Naive thymus-derived CD4-positive, alpha-beta T cell (primary cell): Measurements from ENCODE around the gene APOA5. TPM values are rescaled to one million over a fixed set of nuclear protein-coding genes. Genes with fewer than 3 reads are reported as not detected.
A peak's percentile ranks its signal among the peaks of the same experiment; 100 is the strongest.

Experiments used
- ATAC-seq: fragments of 150-1000 bp; cut with Tn5 transposase; 2 replicates; pipeline ENCODE4 v1.10.0; 2021; ENCODE audit warnings: mild to moderate bottlenecking, moderate library complexity
- CTCF ChIA-PET: fragments of 350-600 bp; sonication (Branson Sonifier 250); formaldehyde crosslinking; loops from one replicate; lab custom pipeline; 2021; ENCODE audit warnings: antibody characterized with exemption; lab: Charles Lee
- POLR2A ChIA-PET: fragments of 350-600 bp; sonication (Branson Sonifier 250); formaldehyde crosslinking; loops from one replicate; lab custom pipeline; 2021; ENCODE audit warnings: antibody characterized with exemption, inconsistent platforms; lab: Charles Lee
- DNase-seq, 9 donors: peaks; one replicate each; pipeline versions ENCODE4 v3.0.0 to v3.0.0-alpha.2; 2020 to 2022; ENCODE audit warnings: mixed read lengths in 1 of 9
- H3K27ac ChIP-seq: one replicate; pipeline ENCODE4 v1.7.0; 2013; ENCODE audit warnings: mild to moderate bottlenecking, low read depth, low read length, moderate library complexity
- H3K27me3 ChIP-seq, 2 donors: one replicate each; pipeline ENCODE4 v1.7.0; 2013; ENCODE audit warnings: low read length in 2 of 2, mild to moderate bottlenecking in 2 of 2, moderate library complexity in 2 of 2; ENCODE audit not compliant: control insufficient read depth in 2 of 2, insufficient read depth in 2 of 2
- H3K36me3 ChIP-seq, 3 experiments: 1 replicate in 2 of 3; 2 replicates in 1 of 3; pipeline ENCODE4 v1.7.0; 2013; ENCODE audit warnings: low read length in 3 of 3, mild to moderate bottlenecking in 3 of 3, moderate library complexity in 1 of 3; ENCODE audit not compliant: insufficient read depth in 3 of 3, control insufficient read depth in 2 of 3
- H3K4me1 ChIP-seq, 2 donors: one replicate each; pipeline ENCODE4 v1.7.0; 2013; ENCODE audit warnings: low read length in 2 of 2, mild to moderate bottlenecking in 2 of 2, moderate library complexity in 1 of 2; ENCODE audit not compliant: control insufficient read depth in 2 of 2, insufficient read depth in 2 of 2
- H3K4me3 ChIP-seq: 2 replicates; pipeline ENCODE4 v1.7.0; 2013; ENCODE audit warnings: mild to moderate bottlenecking, low read length
- H3K9me3 ChIP-seq, 3 experiments: 1 replicate in 2 of 3; 2 replicates in 1 of 3; pipeline ENCODE4 v1.7.0; 2013; ENCODE audit warnings: low read length in 3 of 3; ENCODE audit not compliant: control insufficient read depth in 2 of 3
- H3K27ac Mint-ChIP-seq, 9 donors: one replicate each; pipeline ENCODE4 v1.8.0; 2020 to 2022; ENCODE audit warnings: mixed read lengths in 9 of 9, mild to moderate bottlenecking in 8 of 9, moderate library complexity in 5 of 9, inconsistent platforms in 2 of 9
- H3K27me3 Mint-ChIP-seq, 5 donors: one replicate each; pipeline ENCODE4 v1.8.0; 2021 to 2022; ENCODE audit warnings: mixed read lengths in 5 of 5, mild to moderate bottlenecking in 1 of 5
- H3K36me3 Mint-ChIP-seq, 5 donors: one replicate each; pipeline ENCODE4 v1.8.0; 2020 to 2022; ENCODE audit warnings: mixed read lengths in 5 of 5, mild to moderate bottlenecking in 3 of 5, inconsistent platforms in 1 of 5
- H3K4me1 Mint-ChIP-seq, 7 donors: one replicate each; pipeline ENCODE4 v1.8.0; 2020 to 2022; ENCODE audit warnings: mixed read lengths in 7 of 7, mild to moderate bottlenecking in 3 of 7, inconsistent platforms in 1 of 7
- H3K4me3 Mint-ChIP-seq, 10 donors: one replicate each; pipeline ENCODE4 v1.8.0; 2020 to 2022; ENCODE audit warnings: mild to moderate bottlenecking in 10 of 10, mixed read lengths in 10 of 10, moderate library complexity in 6 of 10, inconsistent platforms in 2 of 10
- H3K9me3 Mint-ChIP-seq, 11 donors: one replicate each; pipeline ENCODE4 v1.8.0; 2020 to 2022; ENCODE audit warnings: mixed read lengths in 11 of 11, mild to moderate bottlenecking in 4 of 11, inconsistent platforms in 1 of 11, moderate library complexity in 1 of 11
- intact Hi-C, 2 donors: fragments of 100-400 bp; cut with micrococcal nuclease; formaldehyde crosslinking; loops; one replicate each; pipeline ENCODE4 v1.15.1; 2023
- polyA plus RNA-seq, 2 donors: library from polyadenylated mRNA; unstranded; fragments of 300-500 nt; fragmentation: Illumina TruSeq; gene quantifications; one replicate each; pipeline ENCODE4 v1.2.3, GENCODE V29; 2021
- total RNA-seq, 6 experiments: library from RNA in 5 of 6; stranded (reverse) in 5 of 6; gene quantifications; 1 replicate in 5 of 6; 2 replicates in 1 of 6; pipeline ENCODE4 v1.2.3 and lab custom pipeline; 2021 to 2026

The APOA5 gene
- total and polyA plus RNA-seq, 7 experiments from 2014 or later: not detected

DNA sequence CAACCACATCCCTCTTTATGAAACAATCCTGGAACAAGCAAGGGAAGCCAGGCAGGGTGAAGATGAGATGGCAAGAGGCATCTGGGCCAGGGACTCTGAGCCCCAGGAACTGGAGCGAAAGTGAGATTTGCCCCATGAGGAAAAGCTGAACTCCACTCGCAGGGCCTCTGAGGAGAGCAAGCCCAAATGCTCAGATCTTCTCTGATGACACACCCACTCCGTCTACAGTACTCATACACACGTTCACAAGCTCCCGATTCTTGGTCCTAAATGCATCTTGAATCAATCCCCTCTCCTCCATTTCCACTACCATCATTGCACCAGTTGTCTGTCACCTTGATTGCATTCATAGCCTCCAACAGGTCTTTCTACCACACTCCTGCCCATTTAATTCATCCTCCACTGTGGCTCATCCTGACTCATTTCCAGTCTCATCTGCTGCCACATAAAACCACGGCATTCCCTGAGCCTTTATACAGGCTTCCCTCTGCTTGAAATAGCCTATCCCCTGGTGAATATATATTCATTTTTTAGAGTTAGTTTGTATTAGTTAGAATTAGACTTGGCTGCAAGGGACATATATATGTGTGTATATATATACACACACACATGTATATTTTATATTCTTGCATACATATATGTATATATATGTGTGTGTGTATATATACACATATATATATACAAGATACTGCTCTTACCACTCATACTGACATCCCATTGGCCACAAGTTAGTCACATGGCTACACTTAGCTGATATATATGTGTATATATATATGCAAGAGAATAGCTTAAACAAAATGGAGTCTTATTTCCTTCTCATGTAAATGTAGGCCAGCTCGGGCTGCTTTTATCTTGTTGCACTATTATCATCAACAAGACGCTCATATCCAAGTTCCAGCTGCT lies 1.4 kb upstream of the APOA5 start:
- H3K27ac Mint-ChIP-seq: peak overlapping the region in 1 of 9 donors; percentile 13
- peaks cover 0 to 1% (median 0%) of the 10 kb centered on the region in 11 donors for H3K9me3 Mint-ChIP-seq

DNA sequence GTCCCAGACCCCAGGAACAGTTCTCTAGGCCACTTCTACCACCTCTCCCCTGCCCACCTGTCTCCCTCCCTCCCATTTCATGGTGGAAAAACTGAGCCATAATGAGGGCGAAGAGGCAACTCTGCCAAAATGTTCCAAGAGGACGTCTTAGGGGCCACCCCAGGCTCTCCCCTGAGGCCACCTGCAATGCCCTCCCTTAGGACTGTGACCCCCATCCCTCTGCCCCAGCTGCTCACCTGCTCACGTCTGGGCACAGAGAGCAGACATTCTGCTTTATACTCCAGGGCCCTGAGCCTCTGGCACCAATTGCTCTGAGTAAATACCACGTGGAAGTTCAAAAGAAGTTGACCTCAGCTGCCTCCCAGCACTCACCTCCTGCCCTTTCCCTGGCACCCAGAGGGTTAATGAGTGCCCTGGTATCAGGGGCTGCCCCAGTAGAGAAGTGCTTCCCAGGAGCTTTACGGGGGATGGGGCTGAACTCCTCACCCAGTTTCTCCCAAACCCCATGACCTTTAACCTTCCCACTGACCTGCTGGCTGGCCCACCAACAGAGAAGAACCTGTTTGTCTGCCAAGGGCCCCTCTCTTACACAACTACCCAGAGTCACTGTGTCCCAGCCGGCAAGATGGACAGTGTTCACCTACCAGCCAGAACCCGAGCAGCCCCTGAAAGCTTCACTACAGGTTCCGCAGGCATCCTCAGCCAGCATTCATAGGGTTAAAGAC lies 627 bp upstream of the APOA5 start:
- H3K9me3 ChIP-seq: no peaks in the 10 kb centered on the region
- intact Hi-C loops: no loop called here
- peaks cover 0 to 4% (median 0%) of the 10 kb centered on the region in 11 donors for H3K9me3 Mint-ChIP-seq

More for the DNA sequence above, 1.4 kb upstream of the APOA5 start:
- H3K4me3 ChIP-seq: no peak overlapping the region
- ChIA-PET CTCF (interaction anchor here (0.8 to 5.8 kb wide), 5 partner anchors 43 to 316 kb away, joined by 3 to 66 read pairs (median 6); partner anchors contain the start of gene APOA1), POLR2A (no interaction called here)
- peaks cover 10 to 21% (median 16%) of the 10 kb centered on the region in 7 donors for H3K4me1 Mint-ChIP-seq
- no peaks in the 10 kb centered on the region for H3K27me3 ChIP-seq
- no peak overlapping the region for H3K4me3 Mint-ChIP-seq
- no peaks in the 10 kb centered on the region for H3K9me3 ChIP-seq
- no peak for ATAC-seq
- intact Hi-C loops: no loop called here
- no peak overlapping the region for H3K27ac ChIP-seq
- no peak for DNase-seq
- no peaks in the 10 kb centered on the region for H3K36me3 ChIP-seq
- peaks cover 0 to 8% (median 0%) of the 10 kb centered on the region in 5 donors for H3K27me3 Mint-ChIP-seq
- H3K4me1 ChIP-seq: peaks cover 3 to 13% of the 10 kb centered on the region in 2 donors
- H3K36me3 Mint-ChIP-seq: no peaks in the 10 kb centered on the region

DNA sequence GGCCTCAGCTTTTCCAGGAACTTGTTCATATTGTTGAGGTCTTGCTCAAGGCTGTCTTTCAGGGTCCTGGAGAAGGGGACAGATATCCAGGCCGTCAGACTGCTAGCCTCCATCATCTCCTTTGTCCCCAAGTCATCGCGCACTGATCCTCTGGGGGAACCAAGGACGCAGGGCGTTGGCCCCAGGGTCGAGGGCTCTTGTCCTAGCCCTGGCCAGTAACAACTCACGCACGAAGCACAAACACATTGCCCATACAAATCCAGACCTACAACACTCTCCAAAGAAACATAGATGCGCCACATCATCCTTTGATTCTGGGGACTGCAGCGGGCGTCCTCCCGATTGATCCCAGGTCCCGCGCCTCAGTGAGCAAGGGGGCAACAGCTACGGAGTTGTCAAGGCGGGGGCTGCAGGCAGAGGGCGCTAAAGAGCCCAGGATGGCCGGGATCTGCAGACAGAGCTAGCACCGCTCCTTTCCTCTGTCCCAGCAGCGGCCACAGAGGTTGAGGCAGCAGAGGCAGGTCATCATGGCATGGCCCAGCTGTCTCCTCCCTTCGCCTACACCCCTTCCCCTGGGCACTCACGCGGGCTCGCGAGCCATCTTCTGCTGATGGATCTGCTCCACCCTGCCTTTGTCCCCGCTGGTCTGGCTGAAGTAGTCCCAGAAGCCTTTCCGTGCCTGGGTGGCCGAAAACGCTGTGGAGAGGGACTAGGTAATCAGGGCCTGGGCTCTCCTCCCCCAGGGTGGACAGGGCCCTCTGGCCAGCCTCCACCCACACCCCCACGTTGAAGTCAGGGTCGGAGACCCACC lies 472 bp downstream of the APOA5 start:
- Mint-ChIP-seq H3K9me3 (peaks cover 0 to 4% (median 0%) of the 10 kb centered on the region in 11 donors), H3K27ac (peak overlapping the region in 3 of 9 donors; percentile 38 to 88 (median 59)), H3K4me1 (peaks cover 21 to 36% (median 30%) of the 10 kb centered on the region in 7 donors), H3K36me3 (peaks cover 0 to 8% (median 4%) of the 10 kb centered on the region in 5 donors), H3K27me3 (no peaks in the 10 kb centered on the region), H3K4me3 (peak overlapping the region in 8 of 10 donors; percentile 12 to 68 (median 40))
- Histone ChIP-seq H3K4me3 (no peak overlapping the region), H3K27me3 (no peaks in the 10 kb centered on the region), H3K27ac (no peak overlapping the region), H3K36me3 (peaks cover 0 to 8% (median 3%) of the 10 kb centered on the region in 3 experiments), H3K9me3 (no peaks in the 10 kb centered on the region), H3K4me1 (peaks cover 15 to 24% of the 10 kb centered on the region in 2 donors)
- intact Hi-C loops: loop anchor here (1.0 to 2.0 kb wide), 6 partner anchors 45 to 435 kb away; no protein-coding TSS in a partner anchor
- ChIA-PET CTCF (interaction anchor here (0.6 to 5.8 kb wide), 20 partner anchors 9 to 436 kb away, joined by 3 to 66 read pairs (median 4); partner anchors contain the start of genes APOA1 and SIDT2), POLR2A (interaction anchor here (0.5 to 2.4 kb wide), 8 partner anchors 18 to 436 kb away, joined by 3 to 15 read pairs (median 4); partner anchors contain the start of genes APOA1, BUD13 and SIK3)
- ATAC-seq (peak; percentile 72), DNase-seq (peak; percentile 53 to 81 (median 68))

More for the DNA sequence above, 627 bp upstream of the APOA5 start:
- Mint-ChIP-seq H3K4me3 (no peak overlapping the region), H3K27ac (no peak overlapping the region), H3K4me1 (peaks cover 10 to 25% (median 19%) of the 10 kb centered on the region in 7 donors), H3K36me3 (no peaks in the 10 kb centered on the region), H3K27me3 (peaks cover 0 to 8% (median 0%) of the 10 kb centered on the region in 5 donors)
- Histone ChIP-seq H3K4me1 (peaks cover 4 to 14% of the 10 kb centered on the region in 2 donors), H3K36me3 (peaks cover 0 to 3% (median 0%) of the 10 kb centered on the region in 3 experiments), H3K27me3 (no peaks in the 10 kb centered on the region), H3K4me3 (no peak overlapping the region), H3K27ac (no peak overlapping the region)
- POLR2A ChIA-PET: no interaction called here
- no peak for DNase-seq
- CTCF ChIA-PET: interaction anchor here (1.1 to 5.8 kb wide), 4 partner anchors 10 to 314 kb away, joined by 3 to 66 read pairs (median 28); partner anchors contain the start of gene APOA1
- ATAC-seq: no peak

DNA sequence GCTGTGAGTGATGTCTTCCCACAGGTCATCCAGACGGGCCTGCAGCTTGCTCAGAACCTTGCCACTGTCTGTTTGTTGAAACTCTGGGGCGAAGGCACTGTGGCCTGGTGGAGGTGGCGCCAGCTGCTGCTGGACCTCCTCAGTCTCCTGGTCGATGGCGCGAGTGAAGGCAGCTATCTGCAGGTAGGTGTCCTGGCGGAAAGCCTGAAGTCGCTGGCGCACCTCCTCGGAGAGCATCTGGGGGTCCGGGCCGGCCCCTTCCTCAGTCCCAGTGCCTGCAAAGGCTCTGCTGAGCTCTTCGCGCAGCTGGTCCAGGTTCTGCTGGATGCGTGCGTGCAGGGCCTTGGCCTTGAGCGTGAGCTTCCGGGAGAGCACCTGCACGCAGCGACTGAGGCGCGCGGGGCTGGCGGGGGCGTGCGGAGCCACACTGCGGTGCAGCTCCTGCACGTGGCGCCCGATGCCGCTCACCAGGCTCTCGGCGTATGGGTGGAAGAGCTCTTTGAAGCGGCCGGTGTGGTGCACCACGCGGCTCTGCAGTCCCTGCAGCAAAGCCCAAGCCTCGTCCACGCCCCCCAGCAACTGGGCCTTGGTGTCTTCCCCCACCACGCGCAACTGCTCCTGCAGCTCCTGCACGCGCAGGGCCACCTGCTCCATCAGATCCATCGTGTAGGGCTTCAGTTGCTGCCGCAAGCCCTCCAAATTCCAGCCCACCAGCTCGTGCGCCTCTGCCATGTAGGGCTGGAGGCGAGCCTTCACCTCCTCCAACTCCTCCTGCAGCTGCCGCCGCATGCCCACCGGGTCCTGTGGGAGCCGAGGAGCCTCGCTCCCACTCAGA lies 1.3 kb downstream of the APOA5 start:
- H3K27ac Mint-ChIP-seq: peak overlapping the region in 3 of 9 donors; percentile 38 to 88 (median 59)
- peaks cover under 1 to 15% (median 6%) of the 10 kb centered on the region in 5 donors for H3K36me3 Mint-ChIP-seq

DNA sequence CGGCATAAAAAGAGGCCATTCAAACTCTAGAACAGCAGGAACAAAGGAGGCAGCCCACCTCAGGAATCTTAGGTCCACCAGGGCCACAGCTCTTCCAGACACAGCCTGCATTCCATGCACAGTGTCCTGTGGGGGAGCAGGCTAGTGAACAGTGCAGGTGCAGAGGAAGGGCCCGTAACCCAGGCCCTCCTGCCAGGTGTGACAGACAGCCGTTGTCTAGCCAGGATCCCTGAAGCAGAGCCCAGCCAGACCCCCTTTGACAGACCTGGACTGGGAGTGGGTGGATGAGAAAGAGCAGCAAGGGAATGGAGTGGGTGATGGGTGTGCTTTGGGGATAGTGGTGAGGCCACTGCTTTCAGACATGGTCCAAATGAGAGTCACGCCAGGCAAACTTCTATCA lies 2.7 kb downstream of the APOA5 start:
- ChIA-PET POLR2A (interaction anchor here (0.6 to 3.3 kb wide), 6 partner anchors 10 to 309 kb away, joined by 3 to 49 read pairs (median 8); partner anchors contain the start of genes APOA1, BUD13 and SIK3), CTCF (interaction anchor here (4.1 to 5.8 kb wide), 2 partner anchors 47 to 317 kb away, joined by 39 to 66 read pairs; partner anchors contain the start of gene APOA1)
- no peak for DNase-seq
- ATAC-seq: no peak
- H3K4me3 ChIP-seq: no peak overlapping the region
- H3K27me3 ChIP-seq: no peaks in the 10 kb centered on the region
- H3K4me1 ChIP-seq: peaks cover 17 to 24% of the 10 kb centered on the region in 2 donors
- no peak overlapping the region for H3K27ac ChIP-seq
- Mint-ChIP-seq H3K4me3 (peak overlapping the region in 8 of 10 donors; percentile 9 to 96 (median 92)), H3K36me3 (peaks cover 9 to 29% (median 20%) of the 10 kb centered on the region in 5 donors), H3K4me1 (peaks cover 32 to 57% (median 47%) of the 10 kb centered on the region in 7 donors), H3K27me3 (no peaks in the 10 kb centered on the region), H3K27ac (peak overlapping the region in 4 of 9 donors; percentile 24 to 97 (median 83)), H3K9me3 (peaks cover 0 to 4% (median 0%) of the 10 kb centered on the region in 11 donors)
- peaks cover 18 to 30% (median 24%) of the 10 kb centered on the region in 3 experiments for H3K36me3 ChIP-seq
- intact Hi-C loops: loop anchor here (1.0 to 5.0 kb wide), 8 partner anchors 16 to 538 kb away; partner anchors contain the start of genes CEP164 (in 1 of the 2), PAFAH1B2 (in 1 of the 2), SIDT2 (in 1 of the 2) and SIK3 (in 1 of the 2)
- no peaks in the 10 kb centered on the region for H3K9me3 ChIP-seq

More for the DNA sequence above, 1.3 kb downstream of the APOA5 start:
- CTCF ChIA-PET: interaction anchor here (0.6 to 5.8 kb wide), 18 partner anchors 10 to 436 kb away, joined by 3 to 66 read pairs (median 6); partner anchors contain the start of genes APOA1 and SIDT2
- ATAC-seq (no peak), DNase-seq (no peak)
- peaks cover 5 to 16% (median 10%) of the 10 kb centered on the region in 3 experiments for H3K36me3 ChIP-seq
- H3K9me3 Mint-ChIP-seq: peaks cover 0 to 4% (median 0%) of the 10 kb centered on the region in 11 donors
- intact Hi-C loops: loop anchor here (1.0 to 2.0 kb wide), 6 partner anchors 46 to 436 kb away; no protein-coding TSS in a partner anchor
- peak overlapping the region in 3 of 10 donors; percentile 35 to 62 (median 61) for H3K4me3 Mint-ChIP-seq
- H3K4me3 ChIP-seq: no peak overlapping the region
- H3K9me3 ChIP-seq: no peaks in the 10 kb centered on the region
- peaks cover 17 to 24% of the 10 kb centered on the region in 2 donors for H3K4me1 ChIP-seq
- no peak overlapping the region for H3K27ac ChIP-seq
- no peaks in the 10 kb centered on the region for H3K27me3 Mint-ChIP-seq
- H3K4me1 Mint-ChIP-seq: peaks cover 26 to 43% (median 37%) of the 10 kb centered on the region in 7 donors
- POLR2A ChIA-PET: interaction anchor here (1.0 to 2.4 kb wide), 8 partner anchors 18 to 437 kb away, joined by 3 to 15 read pairs (median 4); partner anchors contain the start of genes APOA1, BUD13 and SIK3
- no peaks in the 10 kb centered on the region for H3K27me3 ChIP-seq
